ENCODE results near the gene TPM4. TPM values are rescaled to one million over a fixed set of nuclear protein-coding genes. Genes with fewer than 3 reads are reported as not detected.

Gene TPM4
- total RNA-seq, 1 donor, result 1,097 TPM

GRCh38 chr19:16061943-16062342 is 14.4 kb upstream of the TPM4 start:
- no peak for TF ChIP-seq CTCF (IDR thresholded peaks at IDR 0.05; ENCODE audit: insufficient read depth, low read length)
- no peak overlapping the region for H3K4me3 ChIP-seq (ENCODE audit: low read depth, low read length)
- DNase-seq (ENCODE audit: low read depth), result no peak

GRCh38 chr19:16062789-16063188 is 13.5 kb upstream of the TPM4 start:
- no peak overlapping the region for H3K4me3 ChIP-seq (ENCODE audit: low read depth, low read length)
- DNase-seq (ENCODE audit: low read depth), result peak; percentile 39
- TF ChIP-seq CTCF (IDR thresholded peaks at IDR 0.05; ENCODE audit: insufficient read depth, low read length), result peak; percentile 97

GRCh38 chr19:16064209-16064889 is 11.9 kb upstream of the TPM4 start:
- DNase-seq (ENCODE audit: low read depth), result no peak
- TF ChIP-seq CTCF (IDR thresholded peaks at IDR 0.05; ENCODE audit: insufficient read depth, low read length), result no peak
- no peak overlapping the region for H3K4me3 ChIP-seq (ENCODE audit: low read depth, low read length)

- no peak overlapping the region for H3K4me3 ChIP-seq (ENCODE audit: low read depth, low read length)
- peak; percentile 74 for DNase-seq (ENCODE audit: low read depth)
- TF ChIP-seq CTCF (IDR thresholded peaks at IDR 0.05; ENCODE audit: insufficient read depth, low read length), result peak; percentile 8
Observed at GRCh38 chr19:16066611-16067104, 9.6 kb upstream of the TPM4 start.

GRCh38 chr19:16067205-16067938 is 8.9 kb upstream of the TPM4 start:
- peak; percentile 92 for DNase-seq (ENCODE audit: low read depth)
- no peak for TF ChIP-seq CTCF (IDR thresholded peaks at IDR 0.05; ENCODE audit: insufficient read depth, low read length)
- peak overlapping the region; percentile 63 for H3K4me3 ChIP-seq (ENCODE audit: low read depth, low read length)

- DNase-seq (ENCODE audit: low read depth), result no peak
- peak overlapping the region; percentile 63 for H3K4me3 ChIP-seq (ENCODE audit: low read depth, low read length)
- TF ChIP-seq CTCF (IDR thresholded peaks at IDR 0.05; ENCODE audit: insufficient read depth, low read length), result no peak
Observed at GRCh38 chr19:16068696-16069259, 7.5 kb upstream of the TPM4 start.
